ENCODE results near the gene SNX12.

Gene SNX12

GRCh38 chrX:71068044-71068918 lies at the start of gene SNX12 (continued):
- TF ChIP-seq ZNF148 (tag by site-specific recombination; IDR thresholded peaks at IDR 0.05; ENCODE audit: borderline replicate concordance) (no peak), KLF16 (tag by site-specific recombination; IDR thresholded peaks at IDR 0.05) (0 out of 2 replicates have a peak, but pooled peaks have one; percentile 45), ZBTB7A (tag by site-specific recombination; IDR thresholded peaks at IDR 0.05; ENCODE audit: low read depth) (0 out of 2 replicates have a peak, but pooled peaks have one; percentile 13), ZNF571 (tag by site-specific recombination; IDR thresholded peaks at IDR 0.05) (no peak), ZNF37A (tag by site-specific recombination; IDR thresholded peaks at IDR 0.05) (no peak), ZNF677 (tag by site-specific recombination; IDR thresholded peaks at IDR 0.05) (0 out of 2 replicates have a peak, but pooled peaks have one; percentile 12), ZNF354C (tag by site-specific recombination; IDR thresholded peaks at IDR 0.05; ENCODE audit: borderline replicate concordance, low read depth) (no peak), MZF1 (tag by site-specific recombination; IDR thresholded peaks at IDR 0.05; ENCODE audit: borderline replicate concordance) (no peak), ZNF76 (tag by site-specific recombination; IDR thresholded peaks at IDR 0.05; ENCODE audit: borderline replicate concordance, low read depth) (peak; percentile 66; the same call in 1 of the 2 replicates), ZNF768 (tag by site-specific recombination; IDR thresholded peaks at IDR 0.05) (no peak), ZNF23 (tag by site-specific recombination; IDR thresholded peaks at IDR 0.05; ENCODE audit: borderline replicate concordance) (no peak), SCRT1 (tag by site-specific recombination; IDR thresholded peaks at IDR 0.05; ENCODE audit: borderline replicate concordance) (no peak; the same call in 1 of the 2 replicates), ZNF302 (tag by site-specific recombination; IDR thresholded peaks at IDR 0.05; ENCODE audit: low read depth) (no peak), PRDM4 (tag by site-specific recombination; IDR thresholded peaks at IDR 0.05) (no peak), ZBTB49 (tag by site-specific recombination; IDR thresholded peaks at IDR 0.05; ENCODE audit: low read depth) (no peak), GLIS2 (tag by site-specific recombination; IDR thresholded peaks at IDR 0.05) (peak; percentile 80), ZEB2 (tag by site-specific recombination; IDR thresholded peaks at IDR 0.05) (peak; percentile 57), ZFP37 (tag by site-specific recombination; IDR thresholded peaks at IDR 0.05) (0 out of 2 replicates have a peak, but pooled peaks have one; percentile 70)
- TF ChIP-seq, protein P1, sequence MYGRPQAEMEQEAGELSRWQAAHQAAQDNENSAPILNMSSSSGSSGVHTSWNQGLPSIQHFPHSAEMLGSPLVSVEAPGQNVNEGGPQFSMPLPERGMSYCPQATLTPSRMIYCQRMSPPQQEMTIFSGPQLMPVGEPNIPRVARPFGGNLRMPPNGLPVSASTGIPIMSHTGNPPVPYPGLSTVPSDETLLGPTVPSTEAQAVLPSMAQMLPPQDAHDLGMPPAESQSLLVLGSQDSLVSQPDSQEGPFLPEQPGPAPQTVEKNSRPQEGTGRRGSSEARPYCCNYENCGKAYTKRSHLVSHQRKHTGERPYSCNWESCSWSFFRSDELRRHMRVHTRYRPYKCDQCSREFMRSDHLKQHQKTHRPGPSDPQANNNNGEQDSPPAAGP (tag by site-specific recombination; IDR thresholded peaks at IDR 0.05) = peak; percentile 67
- TF ChIP-seq, protein P2, sequence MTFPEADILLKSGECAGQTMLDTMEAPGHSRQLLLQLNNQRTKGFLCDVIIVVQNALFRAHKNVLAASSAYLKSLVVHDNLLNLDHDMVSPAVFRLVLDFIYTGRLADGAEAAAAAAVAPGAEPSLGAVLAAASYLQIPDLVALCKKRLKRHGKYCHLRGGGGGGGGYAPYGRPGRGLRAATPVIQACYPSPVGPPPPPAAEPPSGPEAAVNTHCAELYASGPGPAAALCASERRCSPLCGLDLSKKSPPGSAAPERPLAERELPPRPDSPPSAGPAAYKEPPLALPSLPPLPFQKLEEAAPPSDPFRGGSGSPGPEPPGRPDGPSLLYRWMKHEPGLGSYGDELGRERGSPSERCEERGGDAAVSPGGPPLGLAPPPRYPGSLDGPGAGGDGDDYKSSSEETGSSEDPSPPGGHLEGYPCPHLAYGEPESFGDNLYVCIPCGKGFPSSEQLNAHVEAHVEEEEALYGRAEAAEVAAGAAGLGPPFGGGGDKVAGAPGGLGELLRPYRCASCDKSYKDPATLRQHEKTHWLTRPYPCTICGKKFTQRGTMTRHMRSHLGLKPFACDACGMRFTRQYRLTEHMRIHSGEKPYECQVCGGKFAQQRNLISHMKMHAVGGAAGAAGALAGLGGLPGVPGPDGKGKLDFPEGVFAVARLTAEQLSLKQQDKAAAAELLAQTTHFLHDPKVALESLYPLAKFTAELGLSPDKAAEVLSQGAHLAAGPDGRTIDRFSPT (tag by site-specific recombination; IDR thresholded peaks at IDR 0.05) = peak; percentile 97
- TF ChIP-seq, protein P3, sequence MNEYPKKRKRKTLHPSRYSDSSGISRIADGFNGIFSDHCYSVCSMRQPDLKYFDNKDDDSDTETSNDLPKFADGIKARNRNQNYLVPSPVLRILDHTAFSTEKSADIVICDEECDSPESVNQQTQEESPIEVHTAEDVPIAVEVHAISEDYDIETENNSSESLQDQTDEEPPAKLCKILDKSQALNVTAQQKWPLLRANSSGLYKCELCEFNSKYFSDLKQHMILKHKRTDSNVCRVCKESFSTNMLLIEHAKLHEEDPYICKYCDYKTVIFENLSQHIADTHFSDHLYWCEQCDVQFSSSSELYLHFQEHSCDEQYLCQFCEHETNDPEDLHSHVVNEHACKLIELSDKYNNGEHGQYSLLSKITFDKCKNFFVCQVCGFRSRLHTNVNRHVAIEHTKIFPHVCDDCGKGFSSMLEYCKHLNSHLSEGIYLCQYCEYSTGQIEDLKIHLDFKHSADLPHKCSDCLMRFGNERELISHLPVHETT (tag by site-specific recombination; IDR thresholded peaks at IDR 0.05) = 0 out of 2 replicates have a peak, but pooled peaks have one; percentile 52
- TF ChIP-seq, protein P4, sequence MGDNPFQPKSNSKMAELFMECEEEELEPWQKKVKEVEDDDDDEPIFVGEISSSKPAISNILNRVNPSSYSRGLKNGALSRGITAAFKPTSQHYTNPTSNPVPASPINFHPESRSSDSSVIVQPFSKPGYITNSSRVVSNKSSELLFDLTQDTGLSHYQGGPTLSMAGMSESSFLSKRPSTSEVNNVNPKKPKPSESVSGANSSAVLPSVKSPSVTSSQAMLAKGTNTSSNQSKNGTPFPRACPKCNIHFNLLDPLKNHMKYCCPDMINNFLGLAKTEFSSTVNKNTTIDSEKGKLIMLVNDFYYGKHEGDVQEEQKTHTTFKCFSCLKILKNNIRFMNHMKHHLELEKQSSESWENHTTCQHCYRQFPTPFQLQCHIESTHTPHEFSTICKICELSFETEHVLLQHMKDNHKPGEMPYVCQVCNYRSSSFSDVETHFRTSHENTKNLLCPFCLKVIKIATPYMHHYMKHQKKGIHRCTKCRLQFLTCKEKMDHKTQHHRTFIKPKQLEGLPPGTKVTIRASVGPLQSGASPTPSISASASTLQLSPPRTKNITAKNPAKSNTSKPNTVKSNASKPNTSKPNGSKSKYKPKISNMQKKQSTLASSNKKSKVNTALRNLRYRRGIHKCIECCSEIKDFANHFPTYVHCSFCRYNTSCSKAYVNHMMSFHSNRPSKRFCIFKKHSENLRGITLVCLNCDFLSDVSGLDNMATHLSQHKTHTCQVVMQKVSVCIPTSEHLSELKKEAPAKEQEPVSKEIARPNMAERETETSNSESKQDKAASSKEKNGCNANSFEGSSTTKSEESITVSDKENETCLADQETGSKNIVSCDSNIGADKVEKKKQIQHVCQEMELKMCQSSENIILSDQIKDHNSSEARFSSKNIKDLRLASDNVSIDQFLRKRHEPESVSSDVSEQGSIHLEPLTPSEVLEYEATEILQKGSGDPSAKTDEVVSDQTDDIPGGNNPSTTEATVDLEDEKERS (tag by site-specific recombination; IDR thresholded peaks at IDR 0.05) = no peak

All from HEK293 (cell line).